SK-N-SH (cell line): ENCODE results near the gene TEKT5.

Experiments
- JUND ChIP-seq: IDR thresholded peaks from 2 replicates; pipeline ENCODE4 v1.4.0; 2012
- MEF2A ChIP-seq: IDR thresholded peaks from 2 replicates; pipeline ENCODE4 v1.4.0; 2012; ENCODE audit warnings: low read depth, borderline replicate concordance
- NRF1 ChIP-seq: IDR thresholded peaks from 2 replicates; pipeline ENCODE4 v1.6.1; 2012; ENCODE audit warnings: low read depth, mild to moderate bottlenecking, low read length
- POLR2AphosphoS5 ChIP-seq: IDR thresholded peaks from 2 replicates; pipeline ENCODE4 v1.6.1; 2012; ENCODE audit warnings: low read depth, low read length
- RFX5 ChIP-seq: IDR thresholded peaks from 2 replicates; pipeline ENCODE4 v1.6.1; 2012; ENCODE audit warnings: mild to moderate bottlenecking, improper control_type of control experiment, low read length
- SIN3A ChIP-seq: IDR thresholded peaks from 2 replicates; pipeline ENCODE4 v1.6.1; 2012; ENCODE audit warnings: low read depth, mild to moderate bottlenecking, low read length, moderate library complexity, borderline replicate concordance
- YY1 ChIP-seq: IDR thresholded peaks from 2 replicates; pipeline ENCODE4 v1.4.0; 2012; ENCODE audit warnings: low read depth, mild to moderate bottlenecking
- TF ChIP-seq, protein P1 (sequence below): fragments of 200-600 bp; sonication (generic); IDR thresholded peaks from 2 replicates; pipeline ENCODE4 v1.6.1; 2017; ENCODE audit warnings: antibody characterized with exemption, mild to moderate bottlenecking, moderate library complexity

DNA sequence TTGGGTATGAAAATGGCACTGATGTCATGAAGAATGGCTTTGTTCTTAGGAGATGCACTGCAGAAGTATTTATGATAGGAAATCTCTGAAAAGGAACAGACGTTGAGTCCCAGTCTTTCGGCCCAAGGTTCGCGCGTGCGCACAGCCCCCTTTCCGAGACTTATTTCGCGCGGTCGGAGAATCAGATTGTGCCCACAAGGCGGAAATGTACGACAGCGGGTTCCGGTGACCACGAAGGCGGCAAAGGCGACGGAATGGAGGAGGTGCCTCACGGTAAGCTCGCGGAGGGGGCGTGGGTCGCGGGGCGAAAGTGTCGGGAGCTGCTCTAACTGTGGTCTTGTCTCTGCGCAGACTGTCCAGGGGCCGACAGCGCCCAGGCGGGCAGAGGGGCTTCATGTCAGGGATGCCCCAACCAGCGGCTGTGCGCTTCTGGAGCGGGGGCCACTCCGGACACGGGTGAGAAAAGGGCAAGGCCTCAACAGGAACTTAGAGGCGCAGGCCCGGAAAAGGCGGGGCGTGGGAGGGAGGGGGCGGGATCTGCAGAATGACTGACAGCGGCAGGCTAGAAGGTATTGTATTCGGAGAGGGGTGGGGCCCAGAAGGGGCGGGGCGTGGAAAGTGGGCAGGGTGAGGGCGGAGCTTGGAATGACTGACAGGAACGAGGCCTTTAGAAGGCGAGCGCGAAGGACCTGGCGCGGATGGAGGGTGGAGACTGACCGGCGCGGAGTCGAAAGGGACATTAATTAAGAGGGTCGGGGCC is 49.1 kb upstream of the TEKT5 start, which contains the start of gene NUBP1:
- TF ChIP-seq, protein P1, sequence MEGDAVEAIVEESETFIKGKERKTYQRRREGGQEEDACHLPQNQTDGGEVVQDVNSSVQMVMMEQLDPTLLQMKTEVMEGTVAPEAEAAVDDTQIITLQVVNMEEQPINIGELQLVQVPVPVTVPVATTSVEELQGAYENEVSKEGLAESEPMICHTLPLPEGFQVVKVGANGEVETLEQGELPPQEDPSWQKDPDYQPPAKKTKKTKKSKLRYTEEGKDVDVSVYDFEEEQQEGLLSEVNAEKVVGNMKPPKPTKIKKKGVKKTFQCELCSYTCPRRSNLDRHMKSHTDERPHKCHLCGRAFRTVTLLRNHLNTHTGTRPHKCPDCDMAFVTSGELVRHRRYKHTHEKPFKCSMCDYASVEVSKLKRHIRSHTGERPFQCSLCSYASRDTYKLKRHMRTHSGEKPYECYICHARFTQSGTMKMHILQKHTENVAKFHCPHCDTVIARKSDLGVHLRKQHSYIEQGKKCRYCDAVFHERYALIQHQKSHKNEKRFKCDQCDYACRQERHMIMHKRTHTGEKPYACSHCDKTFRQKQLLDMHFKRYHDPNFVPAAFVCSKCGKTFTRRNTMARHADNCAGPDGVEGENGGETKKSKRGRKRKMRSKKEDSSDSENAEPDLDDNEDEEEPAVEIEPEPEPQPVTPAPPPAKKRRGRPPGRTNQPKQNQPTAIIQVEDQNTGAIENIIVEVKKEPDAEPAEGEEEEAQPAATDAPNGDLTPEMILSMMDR, result no peak
- TF ChIP-seq YY1 (peak; percentile 57; the same call in 1 of the 2 replicates), NRF1 (peak; percentile 85), POLR2AphosphoS5 (peak; percentile 95), SIN3A (no peak), JUND (no peak), MEF2A (no peak), RFX5 (no peak)
